Stimulated activated CD4-positive, alpha-beta T cell treated with anti-CD3 and anti-CD28 coated beads, Interleukin-15, amount 100 ng/mL, for 1 hour (primary cell): Measurements from ENCODE around the gene REXO1.
"Not testable (repeated sequence)": the region's sequence is repeated elsewhere in the genome, so short reads cannot be mapped to it uniquely, and the experiment has no call there.

Source experiments
- DNase-seq, 2 donors: peaks; one replicate each; pipeline ENCODE4 v3.0.0-alpha.2; 2020; ENCODE audit warnings: low read depth in 1 of 2, low spot score in 1 of 2

The REXO1 gene

GRCh38 chr19:1875646-1876495 is 27.6 kb upstream of the REXO1 start:
- peak; percentile 72 to 80 for DNase-seq

- not testable (repeated sequence) for DNase-seq
Observed at GRCh38 chr19:1875265-1875645, 27.0 kb upstream of the REXO1 start.

GRCh38 chr19:1874554-1875185 is 26.4 kb upstream of the REXO1 start:
- no peak for DNase-seq

GRCh38 chr19:1873524-1874473 is 25.5 kb upstream of the REXO1 start:
- no peak for DNase-seq

GRCh38 chr19:1872807-1873523 is 24.7 kb upstream of the REXO1 start:
- no peak for DNase-seq

GRCh38 chr19:1871630-1872029 is 23.3 kb upstream of the REXO1 start:
- DNase-seq = no peak

- DNase-seq = no peak
Observed at GRCh38 chr19:1871140-1871597, 22.9 kb upstream of the REXO1 start.

GRCh38 chr19:1868971-1869370 is 20.7 kb upstream of the REXO1 start:
- DNase-seq = no peak

- DNase-seq = no peak
Observed at GRCh38 chr19:1867349-1867724, 19.1 kb upstream of the REXO1 start.

GRCh38 chr19:1866693-1867348 is 18.5 kb upstream of the REXO1 start:
- no peak for DNase-seq

GRCh38 chr19:1865172-1866010 is 17.1 kb upstream of the REXO1 start:
- DNase-seq = no peak

- DNase-seq = peak in 1 of 2 donors; percentile 56
Observed at GRCh38 chr19:1864480-1865171, 16.3 kb upstream of the REXO1 start.

- DNase-seq = peak; percentile 91 to 92
Observed at GRCh38 chr19:1863638-1864479, 15.6 kb upstream of the REXO1 start.

- DNase-seq = no peak
Observed at GRCh38 chr19:1863328-1863637, 15.0 kb upstream of the REXO1 start, which contains the start of gene KLF16. TSS of gene KLF16 (minus strand) at chr19:1863579. CDS start at chr19:1863497, 82 bp downstream.

- DNase-seq = peak in 1 of 2 donors; percentile 63
Observed at GRCh38 chr19:1862424-1863327, 14.4 kb upstream of the REXO1 start.

GRCh38 chr19:1862068-1862423 is 13.8 kb upstream of the REXO1 start:
- DNase-seq = no peak

GRCh38 chr19:1861599-1862031 is 13.3 kb upstream of the REXO1 start:
- DNase-seq = no peak
